MV-4-11 (cell line): Measurements from ENCODE around the gene ANKLE2.
"Not testable (repeated sequence)": the region's sequence is repeated elsewhere in the genome, so short reads cannot be mapped to it uniquely, and the experiment has no call there.

Source experiments
- DNase-seq: peaks from one replicate; lab custom pipeline; 2025; lab: John Stamatoyannopoulos, UW

ANKLE2 gene

GRCh38 chr12:132719141-132719953, 42.3 kb downstream of the ANKLE2 start:
- DNase-seq = no peak

GRCh38 chr12:132718644-132719043, 43.0 kb downstream of the ANKLE2 start:
- no peak for DNase-seq

- no peak for DNase-seq
Measured at GRCh38 chr12:132717531-132718387, 43.9 kb downstream of the ANKLE2 start.

- no peak for DNase-seq
Measured at GRCh38 chr12:132717011-132717410, 44.6 kb downstream of the ANKLE2 start.

GRCh38 chr12:132716356-132716755, 45.3 kb downstream of the ANKLE2 start:
- DNase-seq = no peak

GRCh38 chr12:132715874-132716273, 45.8 kb downstream of the ANKLE2 start:
- no peak for DNase-seq

- DNase-seq = no peak
Measured at GRCh38 chr12:132713123-132713522, 48.5 kb downstream of the ANKLE2 start.

- DNase-seq = no peak
Measured at GRCh38 chr12:132711080-132711843, 50.4 kb downstream of the ANKLE2 start.

GRCh38 chr12:132710405-132711079, 51.1 kb downstream of the ANKLE2 start, which contains the start of gene PGAM5:
TSS of gene PGAM5 (plus strand) at chr12:132710842. CDS start at chr12:132710877, 35 bp downstream.
- peak; percentile 72 for DNase-seq

GRCh38 chr12:132710043-132710404, 51.6 kb downstream of the ANKLE2 start:
- DNase-seq = no peak

- no peak for DNase-seq
Measured at GRCh38 chr12:132708150-132708549, 53.5 kb downstream of the ANKLE2 start.

- DNase-seq = no peak
Measured at GRCh38 chr12:132707241-132707640, 54.4 kb downstream of the ANKLE2 start.

GRCh38 chr12:132703641-132704040, 58.0 kb downstream of the ANKLE2 start:
- DNase-seq = no peak

- no peak for DNase-seq
Measured at GRCh38 chr12:132702640-132703039, 59.0 kb downstream of the ANKLE2 start.

GRCh38 chr12:132700212-132700822, 61.3 kb downstream of the ANKLE2 start:
- no peak for DNase-seq

- no peak for DNase-seq
Measured at GRCh38 chr12:132698341-132698740, 63.3 kb downstream of the ANKLE2 start.

GRCh38 chr12:132695431-132695830, 66.2 kb downstream of the ANKLE2 start:
- DNase-seq = no peak

GRCh38 chr12:132694888-132695287, 66.7 kb downstream of the ANKLE2 start:
- DNase-seq = not testable (repeated sequence)

- DNase-seq = not testable (repeated sequence)
Measured at GRCh38 chr12:132692030-132692429, 69.6 kb downstream of the ANKLE2 start.

- no peak for DNase-seq
Measured at GRCh38 chr12:132690112-132690511, 71.5 kb downstream of the ANKLE2 start.

GRCh38 chr12:132689227-132689626, 72.4 kb downstream of the ANKLE2 start:
- no peak for DNase-seq
